ACC112 (cell line): Measurements from ENCODE around the gene LYSMD4.
"Not testable (repeated sequence)": the region's sequence is repeated elsewhere in the genome, so short reads cannot be mapped to it uniquely, and the experiment has no call there.

Experiments used
- H2AFZ ChIP-seq: fragments of 200-600 bp; sonication (generic); one replicate; pipeline ENCODE4 v1.6.0; 2017; ENCODE audit warnings: antibody characterized with exemption, low read length; ENCODE audit not compliant: unreplicated experiment
- H3K27ac ChIP-seq: fragments of 200-600 bp; sonication (generic); 2 replicates; pipeline ENCODE4 v1.5.1; 2014; ENCODE audit warnings: low read depth, mild to moderate bottlenecking, antibody characterized with exemption, low read length, moderate library complexity
- H3K27me3 ChIP-seq: fragments of 200-600 bp; sonication (generic); 2 replicates; pipeline ENCODE4 v1.6.1; 2014; ENCODE audit warnings: mild to moderate bottlenecking, antibody characterized with exemption, low read length, moderate library complexity, mixed read lengths; ENCODE audit not compliant: insufficient read depth
- H3K36me3 ChIP-seq: fragments of 200-600 bp; sonication (generic); 2 replicates; pipeline ENCODE4 v1.6.1; 2016; ENCODE audit warnings: mild to moderate bottlenecking, antibody characterized with exemption, low read length, moderate library complexity, mixed read lengths; ENCODE audit not compliant: insufficient read depth
- H3K4me1 ChIP-seq: fragments of 200-600 bp; sonication (generic); one replicate; pipeline ENCODE4 v1.6.1; 2016; ENCODE audit warnings: low read length, mixed read lengths; ENCODE audit not compliant: insufficient read depth, unreplicated experiment, control insufficient read depth
- H3K4me3 ChIP-seq: fragments of 200-600 bp; sonication (generic); 2 replicates; pipeline ENCODE4 v1.5.1; 2014; ENCODE audit warnings: mild to moderate bottlenecking, low read depth, low read length
- H3K79me2 ChIP-seq: fragments of 200-600 bp; sonication (generic); one replicate; pipeline ENCODE4 v1.6.0; 2016; ENCODE audit warnings: low read length; ENCODE audit not compliant: control insufficient read depth, unreplicated experiment, insufficient read depth

The LYSMD4 gene

GRCh38 chr15:99733268-99734039 is at the start of gene LYSMD4:
Gene LYSMD4, minus strand, starts transcription at chr15:99733437. Its CDS starts 1,438 bp downstream, at chr15:99731999.
- peaks cover 6% of the 10 kb centered on the region for H3K4me1 ChIP-seq
- H3K27me3 ChIP-seq = no peaks in the 10 kb centered on the region
- no peaks in the 10 kb centered on the region for H3K36me3 ChIP-seq
- H3K4me3 ChIP-seq = peak within 1 kb of the TSS; percentile 87
- H3K79me2 ChIP-seq = peaks cover 2% of the 10 kb centered on the region
- no peak within 1 kb of the TSS for H3K27ac ChIP-seq
- H2AFZ ChIP-seq = peak within 1 kb of the TSS; percentile 100

- not testable (repeated sequence) for H2AFZ ChIP-seq, H3K27me3 ChIP-seq, H3K4me1 ChIP-seq, H3K27ac ChIP-seq, H3K4me3 ChIP-seq, H3K79me2 ChIP-seq, H3K36me3 ChIP-seq
Observed at GRCh38 chr15:99782029-99782428, 48.8 kb upstream of the LYSMD4 start.

- Histone ChIP-seq H3K36me3 (no peaks in the 10 kb centered on the region), H3K4me3 (no peak overlapping the region), H3K79me2 (no peaks in the 10 kb centered on the region), H3K27ac (no peak overlapping the region), H2AFZ (no peak overlapping the region), H3K4me1 (no peaks in the 10 kb centered on the region), H3K27me3 (0 out of 2 replicates have a peak, but pooled peaks cover 3% of the 10 kb centered on the region)
Observed at GRCh38 chr15:99777144-99777543, 43.9 kb upstream of the LYSMD4 start.

- H3K4me1 ChIP-seq = no peaks in the 10 kb centered on the region
- no peaks in the 10 kb centered on the region for H3K36me3 ChIP-seq
Observed at GRCh38 chr15:99764522-99764921, 31.3 kb upstream of the LYSMD4 start.

GRCh38 chr15:99763827-99764226 is 30.6 kb upstream of the LYSMD4 start:
- Histone ChIP-seq H3K27ac (no peak overlapping the region), H3K4me1 (no peaks in the 10 kb centered on the region), H3K36me3 (no peaks in the 10 kb centered on the region), H3K79me2 (no peaks in the 10 kb centered on the region), H2AFZ (no peak overlapping the region), H3K27me3 (no peaks in the 10 kb centered on the region), H3K4me3 (no peak overlapping the region)

More at GRCh38 chr15:99764522-99764921, 31.3 kb upstream of the LYSMD4 start:
- Histone ChIP-seq H3K79me2 (no peaks in the 10 kb centered on the region), H3K27me3 (no peaks in the 10 kb centered on the region), H3K4me3 (no peak overlapping the region), H2AFZ (no peak overlapping the region), H3K27ac (no peak overlapping the region)

- no peak overlapping the region for H3K4me3 ChIP-seq
- no peak overlapping the region for H2AFZ ChIP-seq
- H3K36me3 ChIP-seq = no peaks in the 10 kb centered on the region
- H3K4me1 ChIP-seq = no peaks in the 10 kb centered on the region
- no peaks in the 10 kb centered on the region for H3K27me3 ChIP-seq
- no peaks in the 10 kb centered on the region for H3K79me2 ChIP-seq
- H3K27ac ChIP-seq = no peak overlapping the region
Observed at GRCh38 chr15:99762288-99762687, 29.1 kb upstream of the LYSMD4 start.

GRCh38 chr15:99755692-99756409 is 22.6 kb upstream of the LYSMD4 start:
- H3K27ac ChIP-seq = no peak overlapping the region
- H3K4me1 ChIP-seq = no peaks in the 10 kb centered on the region
- H2AFZ ChIP-seq = no peak overlapping the region
- no peaks in the 10 kb centered on the region for H3K27me3 ChIP-seq
- H3K36me3 ChIP-seq = no peaks in the 10 kb centered on the region
- no peaks in the 10 kb centered on the region for H3K79me2 ChIP-seq
- no peak overlapping the region for H3K4me3 ChIP-seq

- no peak overlapping the region for H3K27ac ChIP-seq
- no peak overlapping the region for H2AFZ ChIP-seq
- no peaks in the 10 kb centered on the region for H3K79me2 ChIP-seq
- no peak overlapping the region for H3K4me3 ChIP-seq
- no peaks in the 10 kb centered on the region for H3K27me3 ChIP-seq
- H3K4me1 ChIP-seq = no peaks in the 10 kb centered on the region
- no peaks in the 10 kb centered on the region for H3K36me3 ChIP-seq
Observed at GRCh38 chr15:99753066-99753465, 19.8 kb upstream of the LYSMD4 start.

- Histone ChIP-seq H3K27me3 (no peaks in the 10 kb centered on the region), H3K79me2 (no peaks in the 10 kb centered on the region), H3K4me3 (no peak overlapping the region), H2AFZ (no peak overlapping the region), H3K4me1 (no peaks in the 10 kb centered on the region), H3K27ac (no peak overlapping the region), H3K36me3 (no peaks in the 10 kb centered on the region)
Observed at GRCh38 chr15:99752556-99752955, 19.3 kb upstream of the LYSMD4 start.

GRCh38 chr15:99750326-99750725 is 17.1 kb upstream of the LYSMD4 start:
- not testable (repeated sequence) for H2AFZ ChIP-seq, H3K27ac ChIP-seq, H3K4me3 ChIP-seq, H3K79me2 ChIP-seq, H3K27me3 ChIP-seq, H3K36me3 ChIP-seq, H3K4me1 ChIP-seq

GRCh38 chr15:99749386-99749785 is 16.1 kb upstream of the LYSMD4 start:
- Histone ChIP-seq H3K36me3 (no peaks in the 10 kb centered on the region), H2AFZ (no peak overlapping the region), H3K27me3 (no peaks in the 10 kb centered on the region), H3K27ac (no peak overlapping the region), H3K4me1 (no peaks in the 10 kb centered on the region), H3K4me3 (no peak overlapping the region), H3K79me2 (no peaks in the 10 kb centered on the region)
